ENCODE measurements around the gene RBPJ.
A peak's percentile ranks its signal among the peaks of the same experiment; 100 is the strongest.

RBPJ gene

DNA sequence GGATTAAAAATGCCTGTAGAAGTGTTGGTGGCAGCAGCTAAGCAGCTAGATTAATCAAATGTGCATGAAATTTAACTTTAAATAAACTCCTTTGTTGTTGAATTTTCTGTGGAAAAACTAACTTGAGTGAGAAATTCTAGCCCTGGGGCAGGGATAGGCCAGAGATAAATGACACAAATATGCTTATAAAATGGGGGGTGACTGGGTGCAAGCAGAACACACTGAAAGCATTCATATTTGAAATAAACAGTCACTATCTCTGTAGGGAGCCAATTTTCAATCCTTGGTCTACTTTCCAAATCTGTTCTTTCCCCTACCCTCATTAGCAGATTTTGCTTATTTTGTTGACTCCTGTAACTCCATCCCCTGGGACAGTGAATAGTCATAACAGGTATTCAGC lies 47.9 kb downstream of the RBPJ start:
- in situ Hi-C loops (cut with HindIII; ENCODE audit: low sequenced_read_pairs), result no loop called here
- no peak for DNase-seq (ENCODE audit: low read depth, low spot score)
- TF ChIP-seq, protein P1, sequence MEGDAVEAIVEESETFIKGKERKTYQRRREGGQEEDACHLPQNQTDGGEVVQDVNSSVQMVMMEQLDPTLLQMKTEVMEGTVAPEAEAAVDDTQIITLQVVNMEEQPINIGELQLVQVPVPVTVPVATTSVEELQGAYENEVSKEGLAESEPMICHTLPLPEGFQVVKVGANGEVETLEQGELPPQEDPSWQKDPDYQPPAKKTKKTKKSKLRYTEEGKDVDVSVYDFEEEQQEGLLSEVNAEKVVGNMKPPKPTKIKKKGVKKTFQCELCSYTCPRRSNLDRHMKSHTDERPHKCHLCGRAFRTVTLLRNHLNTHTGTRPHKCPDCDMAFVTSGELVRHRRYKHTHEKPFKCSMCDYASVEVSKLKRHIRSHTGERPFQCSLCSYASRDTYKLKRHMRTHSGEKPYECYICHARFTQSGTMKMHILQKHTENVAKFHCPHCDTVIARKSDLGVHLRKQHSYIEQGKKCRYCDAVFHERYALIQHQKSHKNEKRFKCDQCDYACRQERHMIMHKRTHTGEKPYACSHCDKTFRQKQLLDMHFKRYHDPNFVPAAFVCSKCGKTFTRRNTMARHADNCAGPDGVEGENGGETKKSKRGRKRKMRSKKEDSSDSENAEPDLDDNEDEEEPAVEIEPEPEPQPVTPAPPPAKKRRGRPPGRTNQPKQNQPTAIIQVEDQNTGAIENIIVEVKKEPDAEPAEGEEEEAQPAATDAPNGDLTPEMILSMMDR (IDR thresholded peaks at IDR 0.05; ENCODE audit: low read depth, low read length), result no peak
- no peak overlapping the region for H3K4me3 ChIP-seq (ENCODE audit: low read depth, low read length)

DNA sequence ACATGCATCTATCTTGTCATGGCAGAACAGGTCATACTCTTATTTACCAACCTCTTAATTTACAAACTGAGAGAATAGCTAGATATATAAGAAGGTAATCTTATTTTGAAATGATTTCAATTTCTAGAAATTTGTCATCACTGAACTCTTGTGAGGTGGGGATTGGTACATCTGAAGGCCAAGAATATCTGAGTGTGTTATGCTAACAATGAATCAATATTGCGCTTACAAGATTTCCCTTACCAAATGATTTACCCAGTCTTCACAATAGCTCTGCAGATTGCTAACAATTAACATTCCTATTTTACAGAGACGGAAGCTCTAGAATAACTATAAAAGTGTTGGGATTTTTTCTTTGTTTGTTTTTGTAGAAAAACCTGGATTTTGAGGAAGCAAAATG lies 48.3 kb downstream of the RBPJ start:
- in situ Hi-C loops (cut with HindIII; ENCODE audit: low sequenced_read_pairs), result no loop called here
- TF ChIP-seq, protein P1 (IDR thresholded peaks at IDR 0.05; ENCODE audit: low read depth, low read length), result no peak
- no peak for DNase-seq (ENCODE audit: low read depth, low spot score)
- H3K4me3 ChIP-seq (ENCODE audit: low read depth, low read length), result no peak overlapping the region

DNA sequence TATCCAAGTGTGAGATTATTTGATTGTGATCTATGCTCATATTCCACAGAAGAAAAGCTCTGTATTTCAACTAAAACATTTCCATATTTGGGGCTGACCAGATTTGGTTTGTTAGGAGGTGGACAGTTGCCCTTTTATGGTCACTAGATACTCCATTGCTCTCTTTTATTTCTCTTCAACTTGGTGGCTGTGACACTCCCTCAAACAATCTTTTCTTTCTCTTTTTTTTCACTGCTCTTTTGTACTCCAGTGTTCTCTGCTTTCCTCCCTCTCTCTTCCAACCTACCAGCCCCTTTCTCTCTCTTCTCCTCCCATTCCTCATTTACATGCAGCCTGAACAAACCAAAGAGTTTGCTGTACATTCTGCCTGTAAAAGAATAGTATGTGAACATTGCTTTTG lies 48.8 kb downstream of the RBPJ start:
- in situ Hi-C loops (cut with HindIII; ENCODE audit: low sequenced_read_pairs), result no loop called here
- H3K4me3 ChIP-seq (ENCODE audit: low read depth, low read length), result no peak overlapping the region
- peak; percentile 29 for DNase-seq (ENCODE audit: low read depth, low spot score)
- TF ChIP-seq, protein P1 (IDR thresholded peaks at IDR 0.05; ENCODE audit: low read depth, low read length), result no peak

DNA sequence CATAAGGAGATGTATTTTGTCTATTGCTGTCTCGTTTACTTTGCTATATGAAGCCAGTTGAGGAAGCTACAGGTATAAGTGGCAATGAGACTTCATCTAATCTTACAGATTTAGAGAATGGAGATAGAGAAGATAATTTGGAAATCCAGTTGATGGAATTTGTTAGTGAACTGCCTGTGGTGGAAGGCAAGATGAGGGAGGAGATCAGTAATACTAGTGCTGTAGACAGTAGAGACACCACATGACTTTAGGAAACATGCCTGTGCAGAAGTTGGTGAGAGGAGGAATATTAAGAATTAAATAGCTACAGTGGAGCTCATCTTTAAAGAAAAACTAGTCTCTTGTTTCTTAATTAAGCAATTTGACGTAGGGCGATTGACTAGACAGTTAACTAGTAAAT lies 51.3 kb downstream of the RBPJ start:
- in situ Hi-C loops (cut with HindIII; ENCODE audit: low sequenced_read_pairs), result no loop called here
- DNase-seq (ENCODE audit: low read depth, low spot score), result no peak
- H3K4me3 ChIP-seq (ENCODE audit: low read depth, low read length), result no peak overlapping the region
- TF ChIP-seq, protein P1 (IDR thresholded peaks at IDR 0.05; ENCODE audit: low read depth, low read length), result no peak

DNA sequence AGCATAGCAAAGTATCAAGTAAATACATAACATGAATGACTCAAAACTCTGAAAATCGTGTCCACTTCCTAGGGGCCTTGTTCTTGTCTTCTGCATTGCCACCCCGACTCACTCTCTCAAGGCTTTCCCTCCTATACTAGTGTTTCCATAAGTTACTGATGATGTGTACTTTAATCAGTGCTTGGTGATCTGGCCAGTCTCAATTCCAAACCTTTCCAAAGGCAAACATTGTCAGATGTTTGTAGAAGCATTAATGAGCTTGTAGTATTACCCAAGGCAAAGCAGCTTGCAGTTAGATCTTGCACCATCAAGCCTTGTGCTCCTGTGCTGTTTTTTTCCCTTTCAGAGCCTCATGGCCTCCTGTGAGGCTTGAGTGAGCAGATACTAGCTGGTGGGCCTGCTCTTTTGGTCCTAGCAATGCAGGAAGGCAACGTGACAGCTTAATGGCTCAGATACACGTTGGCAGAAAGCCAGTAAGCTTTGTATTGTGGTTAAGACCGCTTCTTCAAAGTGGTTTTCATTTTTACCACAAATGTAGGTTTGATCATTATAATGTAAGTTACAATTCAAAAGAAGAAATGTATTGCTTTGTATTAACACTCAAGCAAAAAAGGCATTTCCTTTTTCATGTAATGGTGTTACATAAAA lies 51.8 kb downstream of the RBPJ start:
- no peak overlapping the region for H3K4me3 ChIP-seq (ENCODE audit: low read depth, low read length)
- peak; percentile 84 for DNase-seq (ENCODE audit: low read depth, low spot score)
- TF ChIP-seq, protein P1 (IDR thresholded peaks at IDR 0.05; ENCODE audit: low read depth, low read length), result no peak
- in situ Hi-C loops (cut with HindIII; ENCODE audit: low sequenced_read_pairs), result no loop called here

DNA sequence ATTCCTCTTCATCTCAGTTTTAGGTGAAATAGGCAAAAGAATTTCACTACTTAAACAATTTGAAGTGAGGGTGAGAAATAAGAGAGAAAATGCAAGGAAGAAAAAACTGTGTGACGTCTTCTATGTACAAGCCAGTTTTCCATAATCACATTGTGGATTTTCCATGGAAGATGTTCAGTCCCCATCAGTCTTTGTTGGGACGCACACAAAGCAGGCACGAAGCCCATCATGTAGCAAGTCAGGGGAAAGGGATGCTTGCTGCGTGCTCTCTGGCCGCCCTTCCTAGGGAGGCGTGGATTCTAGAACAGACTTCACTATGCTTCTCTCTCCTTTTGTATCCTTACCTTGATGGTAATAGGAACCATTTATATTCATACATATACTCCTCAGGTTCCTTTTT lies 54.7 kb downstream of the RBPJ start:
- TF ChIP-seq, protein P1 (IDR thresholded peaks at IDR 0.05; ENCODE audit: low read depth, low read length), result no peak
- in situ Hi-C loops (cut with HindIII; ENCODE audit: low sequenced_read_pairs), result no loop called here
- no peak overlapping the region for H3K4me3 ChIP-seq (ENCODE audit: low read depth, low read length)
- DNase-seq (ENCODE audit: low read depth, low spot score), result no peak
